Measurements from ENCODE around the gene SMCO1. TPM values are rescaled to one million over a fixed set of nuclear protein-coding genes. Genes with fewer than 3 reads are reported as not detected.

The SMCO1 gene
- total and polyA plus RNA-seq, 2 of the 4 experiments (the other 2 are of a cell fraction): not detected

GRCh38 chr3:196525141-196525540, 10.0 kb upstream of the SMCO1 start:
- Histone ChIP-seq H2BK5ac (ENCODE audit: low read depth, low read length, poor library complexity, severe bottlenecking) (no peak overlapping the region), H3K9ac (ENCODE audit: low read depth, low read length) (no peak overlapping the region), H2BK15ac (ENCODE audit: low read depth, low read length) (no peak overlapping the region), H3K27ac (ENCODE audit: insufficient read depth, low read length) (no peak overlapping the region), H3K14ac (replicated peaks; ENCODE audit: low read depth, low read length) (no peak overlapping the region), H2AFZ (replicated peaks; ENCODE audit: low read length, poor library complexity) (no peak overlapping the region), H3K36me3 (ENCODE audit: control insufficient read depth, insufficient read depth, low read length) (no peaks in the 10 kb centered on the region), H3K27me3 (ENCODE audit: control insufficient read depth, insufficient read depth, low read length) (no peaks in the 10 kb centered on the region), H3K18ac (ENCODE audit: low read depth, low read length) (no peak overlapping the region), H3K9me3 (ENCODE audit: control insufficient read depth, insufficient read depth, low read length) (peaks cover 10% of the 10 kb centered on the region), H3K4me1 (ENCODE audit: control insufficient read depth, insufficient read depth, low read length) (0 out of 2 replicates have a peak, but pooled peaks cover 2% of the 10 kb centered on the region), H3K79me1 (ENCODE audit: low read depth in 1 of 2, low read length in 2 of 2) (no peaks in the 10 kb centered on the region), H3K56ac (ENCODE audit: extremely low read depth, insufficient read depth, low read length) (no peak overlapping the region), H2AK9ac (replicated peaks; ENCODE audit: low read depth, low read length, poor library complexity) (no peak overlapping the region), H4K5ac (ENCODE audit: low read depth, low read length) (no peak overlapping the region), H4K91ac (ENCODE audit: insufficient read depth, low read depth, low read length) (no peak overlapping the region), H4K20me1 (ENCODE audit: insufficient read depth, low read length) (no peaks in the 10 kb centered on the region), H3K23ac (ENCODE audit: low read depth, low read length) (no peak overlapping the region), H3K9me1 (ENCODE audit: insufficient read depth, low read length) (peaks cover 6% of the 10 kb centered on the region; the same call in 1 of the 2 replicates), H3K4ac (ENCODE audit: low read depth, low read length) (no peak overlapping the region), H2AK5ac (ENCODE audit: low read depth, low read length) (no peak overlapping the region), H3K4me2 (ENCODE audit: low read depth, low read length) (no peak overlapping the region), H3K4me3 (ENCODE audit: insufficient read depth, low read depth, low read length) (no peak overlapping the region), H4K8ac (ENCODE audit: low read depth in 2 of 2, low read length in 2 of 2) (no peak overlapping the region), H2BK120ac (ENCODE audit: low read depth, low read length) (no peak overlapping the region), H2BK20ac (ENCODE audit: low read depth, low read length) (no peak overlapping the region)
- no TSS peak for BruUV-seq (replicated peaks)
- TF ChIP-seq, protein P1, sequence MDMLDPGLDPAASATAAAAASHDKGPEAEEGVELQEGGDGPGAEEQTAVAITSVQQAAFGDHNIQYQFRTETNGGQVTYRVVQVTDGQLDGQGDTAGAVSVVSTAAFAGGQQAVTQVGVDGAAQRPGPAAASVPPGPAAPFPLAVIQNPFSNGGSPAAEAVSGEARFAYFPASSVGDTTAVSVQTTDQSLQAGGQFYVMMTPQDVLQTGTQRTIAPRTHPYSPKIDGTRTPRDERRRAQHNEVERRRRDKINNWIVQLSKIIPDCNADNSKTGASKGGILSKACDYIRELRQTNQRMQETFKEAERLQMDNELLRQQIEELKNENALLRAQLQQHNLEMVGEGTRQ (IDR thresholded peaks at IDR 0.05; ENCODE audit: low read depth, low read length): no peak
- TF ChIP-seq RCOR1 (IDR thresholded peaks at IDR 0.05; ENCODE audit: insufficient replicate concordance, low read length): no peak
- no peak for TF ChIP-seq MAZ (IDR thresholded peaks at IDR 0.05; ENCODE audit: borderline replicate concordance, low read depth, low read length)
- TF ChIP-seq RAD21 (IDR thresholded peaks at IDR 0.05; ENCODE audit: low read length): no peak
- TF ChIP-seq RFX5 (IDR thresholded peaks at IDR 0.05; ENCODE audit: low read depth, low read length): no peak
- TF ChIP-seq, protein P2, sequence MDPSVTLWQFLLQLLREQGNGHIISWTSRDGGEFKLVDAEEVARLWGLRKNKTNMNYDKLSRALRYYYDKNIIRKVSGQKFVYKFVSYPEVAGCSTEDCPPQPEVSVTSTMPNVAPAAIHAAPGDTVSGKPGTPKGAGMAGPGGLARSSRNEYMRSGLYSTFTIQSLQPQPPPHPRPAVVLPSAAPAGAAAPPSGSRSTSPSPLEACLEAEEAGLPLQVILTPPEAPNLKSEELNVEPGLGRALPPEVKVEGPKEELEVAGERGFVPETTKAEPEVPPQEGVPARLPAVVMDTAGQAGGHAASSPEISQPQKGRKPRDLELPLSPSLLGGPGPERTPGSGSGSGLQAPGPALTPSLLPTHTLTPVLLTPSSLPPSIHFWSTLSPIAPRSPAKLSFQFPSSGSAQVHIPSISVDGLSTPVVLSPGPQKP (IDR thresholded peaks at IDR 0.05; ENCODE audit: borderline replicate concordance, low read depth, low read length): no peak
- TF ChIP-seq CHD1 (IDR thresholded peaks at IDR 0.05; ENCODE audit: low read depth, low read length): no peak
- TF ChIP-seq SMC3 (IDR thresholded peaks at IDR 0.05; ENCODE audit: low read depth, low read length): no peak
- TF ChIP-seq, protein P3, sequence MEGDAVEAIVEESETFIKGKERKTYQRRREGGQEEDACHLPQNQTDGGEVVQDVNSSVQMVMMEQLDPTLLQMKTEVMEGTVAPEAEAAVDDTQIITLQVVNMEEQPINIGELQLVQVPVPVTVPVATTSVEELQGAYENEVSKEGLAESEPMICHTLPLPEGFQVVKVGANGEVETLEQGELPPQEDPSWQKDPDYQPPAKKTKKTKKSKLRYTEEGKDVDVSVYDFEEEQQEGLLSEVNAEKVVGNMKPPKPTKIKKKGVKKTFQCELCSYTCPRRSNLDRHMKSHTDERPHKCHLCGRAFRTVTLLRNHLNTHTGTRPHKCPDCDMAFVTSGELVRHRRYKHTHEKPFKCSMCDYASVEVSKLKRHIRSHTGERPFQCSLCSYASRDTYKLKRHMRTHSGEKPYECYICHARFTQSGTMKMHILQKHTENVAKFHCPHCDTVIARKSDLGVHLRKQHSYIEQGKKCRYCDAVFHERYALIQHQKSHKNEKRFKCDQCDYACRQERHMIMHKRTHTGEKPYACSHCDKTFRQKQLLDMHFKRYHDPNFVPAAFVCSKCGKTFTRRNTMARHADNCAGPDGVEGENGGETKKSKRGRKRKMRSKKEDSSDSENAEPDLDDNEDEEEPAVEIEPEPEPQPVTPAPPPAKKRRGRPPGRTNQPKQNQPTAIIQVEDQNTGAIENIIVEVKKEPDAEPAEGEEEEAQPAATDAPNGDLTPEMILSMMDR (conservative IDR thresholded peaks at IDR 0.05; ENCODE audit: low read depth, low read length): no peak
- ChIA-PET POLR2A (ENCODE audit: unreplicated experiment) (no interaction called here), CTCF (interaction anchor here (1.7 kb wide), 1 partner anchor 271 kb away, joined by 3 read pairs; no protein-coding TSS in a partner anchor)
- 80% methylated on average over 2 of the region's 4 CpGs; no CpG with 5 or more reads in 1 of the 2 experiments for WGBS, 2 experiments (ENCODE audit: extremely low coverage in 2 of 2, insufficient read length in 1 of 2)
- dilution Hi-C loops (cut with HindIII; ENCODE audit: low sequenced_read_pairs, unreplicated experiment): no loop called here
- ATAC-seq (ENCODE audit: low read depth) (no peak), DNase-seq (no peak)
- in situ Hi-C loops (cut with MboI; ENCODE audit: low sequenced_read_pairs): no loop called here
- intact Hi-C loops (cut with micrococcal nuclease): no loop called here
